Smooth muscle cell (in vitro differentiated cells): ENCODE measurements around the gene CAPN5. TPM values are rescaled to one million over a fixed set of nuclear protein-coding genes. Genes with fewer than 3 reads are reported as not detected.

Source experiments
- DNase-seq: peaks from one replicate; lab custom pipeline; 2025; ENCODE audit not compliant: unreplicated experiment; lab: John Stamatoyannopoulos, UW
- H2AFZ ChIP-seq: fragments of 200-600 bp; sonication (generic); 2 replicates; pipeline ENCODE4 v1.6.0; 2016; ENCODE audit warnings: antibody characterized with exemption, low read depth, mild to moderate bottlenecking
- H3F3A ChIP-seq: fragments of 200-600 bp; sonication (generic); 2 replicates; pipeline ENCODE4 v1.6.0; 2017; ENCODE audit warnings: antibody characterized with exemption, low read depth
- H3K27ac ChIP-seq: fragments of 200-600 bp; sonication (generic); 2 replicates; pipeline ENCODE4 v1.5.1; 2016; ENCODE audit warnings: low read depth, mild to moderate bottlenecking
- H3K27me3 ChIP-seq: fragments of 200-600 bp; sonication (generic); 2 replicates; pipeline ENCODE4 v1.6.1; 2016; ENCODE audit warnings: low read depth, mild to moderate bottlenecking
- H3K36me3 ChIP-seq: fragments of 200-600 bp; sonication (generic); 2 replicates; pipeline ENCODE4 v1.5.1; 2016; ENCODE audit warnings: low read depth
- H3K4me1 ChIP-seq: fragments of 200-600 bp; sonication (generic); 2 replicates; pipeline ENCODE4 v1.5.1; 2016; ENCODE audit warnings: low read depth
- H3K4me2 ChIP-seq: fragments of 200-600 bp; sonication (generic); 2 replicates; pipeline ENCODE4 v1.6.0; 2016; ENCODE audit warnings: mild to moderate bottlenecking
- H3K4me3 ChIP-seq: fragments of 200-600 bp; sonication (generic); 2 replicates; pipeline ENCODE4 v1.5.1; 2016; ENCODE audit warnings: mild to moderate bottlenecking
- H3K79me2 ChIP-seq: fragments of 200-600 bp; sonication (generic); 2 replicates; pipeline ENCODE4 v1.6.0; 2016; ENCODE audit warnings: low read depth, mild to moderate bottlenecking
- H3K9ac ChIP-seq: fragments of 200-600 bp; sonication (generic); 2 replicates; pipeline ENCODE4 v1.6.0; 2016; ENCODE audit warnings: low read depth
- H3K9me3 ChIP-seq: fragments of 200-600 bp; sonication (generic); replicated peaks from 2 replicates; pipeline ENCODE4 v1.5.1; 2016; ENCODE audit warnings: low read depth
- H4K20me1 ChIP-seq: fragments of 200-600 bp; sonication (generic); 2 replicates; pipeline ENCODE4 v1.6.0; 2016; ENCODE audit warnings: low read depth
- CTCF ChIP-seq: fragments of 200-600 bp; sonication (generic); IDR thresholded peaks from 2 replicates; pipeline ENCODE4 v1.5.1; 2017; ENCODE audit warnings: borderline replicate concordance, mild to moderate bottlenecking, antibody characterized with exemption; ENCODE audit not compliant: insufficient read depth, poor library complexity, severe bottlenecking
- WGBS: methylation state at CpG from one replicate; pipeline ENCODE4 v1.1.7; 2016; ENCODE audit warnings: low lambda C conversion rate; 5-methylcytosine and 5-hydroxymethylcytosine counted together
- polyA plus RNA-seq: library from polyadenylated mRNA; unstranded; fragments of >200 nt; fragmentation: Nextera tagmentation; extraction: Ambion mirVana; gene quantifications from 2 replicates; pipeline ENCODE4 v1.2.1, GENCODE V29; 2016
- total RNA-seq: library from RNA; depleted of rRNA; stranded (reverse); fragments of >200 nt; gene quantifications from 2 replicates; pipeline ENCODE4 v1.2.3, GENCODE V29; 2014

CAPN5 gene
- total and polyA plus RNA-seq, 2 experiments from 2014 or later: 15.5 to 23.1 TPM

- Histone ChIP-seq H3K9me3 (no peaks in the 10 kb centered on the region), H3K27me3 (no peaks in the 10 kb centered on the region), H2AFZ (no peak overlapping the region), H3K4me3 (no peak overlapping the region), H3K4me1 (no peaks in the 10 kb centered on the region), H3K9ac (no peak overlapping the region), H3K36me3 (no peaks in the 10 kb centered on the region), H3F3A (no peaks in the 10 kb centered on the region), H3K4me2 (no peak overlapping the region), H3K27ac (peak overlapping the region; percentile 90), H4K20me1 (peaks cover 8% of the 10 kb centered on the region), H3K79me2 (peaks cover 6% of the 10 kb centered on the region)
- no peak for DNase-seq
- 70% methylated on average over 15 of the region's 15 CpGs for WGBS
- no peak for TF ChIP-seq CTCF
These were observed 5.2 kb downstream of the CAPN5 start for GRCh38 chr11:77071671-77072605.

DNA sequence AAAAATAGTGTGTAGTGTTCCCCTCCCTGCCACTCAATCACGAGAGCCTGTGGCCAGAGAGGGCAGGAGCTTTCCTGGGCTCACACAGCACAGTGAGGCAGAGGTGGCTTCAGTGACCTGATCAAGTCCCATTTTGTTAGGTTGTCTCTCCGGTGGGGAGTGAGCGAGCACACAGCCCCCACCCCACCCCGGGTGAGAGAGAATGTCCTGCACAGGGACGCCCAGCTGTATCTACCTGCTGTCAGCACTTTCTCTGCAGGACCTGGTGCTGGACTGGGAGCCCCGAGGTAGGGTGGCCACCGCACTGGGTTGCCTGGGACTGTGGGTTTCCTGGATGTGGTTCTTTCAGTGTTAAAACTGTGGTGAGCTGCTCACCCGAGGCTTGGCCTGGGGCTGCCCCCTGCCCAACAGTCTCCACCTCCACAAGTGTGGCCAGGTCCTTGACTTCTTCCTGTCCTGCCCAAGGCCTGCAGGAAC lies 6.1 kb downstream of the CAPN5 start:
- H3K27ac ChIP-seq: peak overlapping the region; percentile 90
- DNase-seq: no peak
- H3K79me2 ChIP-seq: peaks cover 8% of the 10 kb centered on the region

GRCh38 chr11:77073328-77074001 lies 6.7 kb downstream of the CAPN5 start:
- Histone ChIP-seq H3K27ac (peak overlapping the region; percentile 90), H3K27me3 (no peaks in the 10 kb centered on the region), H3K9ac (peak overlapping the region; percentile 55), H3K36me3 (no peaks in the 10 kb centered on the region), H3K9me3 (peaks cover 3% of the 10 kb centered on the region), H3K79me2 (peaks cover 10% of the 10 kb centered on the region), H2AFZ (no peak overlapping the region), H3F3A (no peaks in the 10 kb centered on the region), H3K4me1 (no peaks in the 10 kb centered on the region), H4K20me1 (peaks cover 3% of the 10 kb centered on the region), H3K4me2 (peak overlapping the region; percentile 67), H3K4me3 (no peak overlapping the region)
- WGBS: 20% methylated on average over 11 of the region's 11 CpGs
- TF ChIP-seq CTCF: peak; percentile 36
- DNase-seq: peak; percentile 66

More for the DNA sequence above, 6.1 kb downstream of the CAPN5 start:
- H3K27me3 ChIP-seq: no peaks in the 10 kb centered on the region
- H2AFZ ChIP-seq: no peak overlapping the region
- H3K36me3 ChIP-seq: no peaks in the 10 kb centered on the region
- H3K9ac ChIP-seq: no peak overlapping the region
- H4K20me1 ChIP-seq: peaks cover 7% of the 10 kb centered on the region
- no peaks in the 10 kb centered on the region for H3K4me1 ChIP-seq
- no peaks in the 10 kb centered on the region for H3F3A ChIP-seq
- H3K4me3 ChIP-seq: no peak overlapping the region
- H3K4me2 ChIP-seq: peak overlapping the region; percentile 34
- 74% methylated on average over 8 of the region's 8 CpGs for WGBS
- TF ChIP-seq CTCF: no peak
- H3K9me3 ChIP-seq: no peaks in the 10 kb centered on the region
